Measurements from ENCODE around the gene HDAC2. TPM values are rescaled to one million over a fixed set of nuclear protein-coding genes. Genes with fewer than 3 reads are reported as not detected.

Gene HDAC2
- total RNA-seq, 1 experiment from 2014 or later: 206 TPM

- no peak for ATAC-seq
- H3K9me3 ChIP-seq (ENCODE audit: control insufficient read depth, insufficient read depth, low read depth, low read length): no peaks in the 10 kb centered on the region
- intact Hi-C loops (cut with micrococcal nuclease; ENCODE audit: unreplicated experiment) (no loop called here), in situ Hi-C loops (cut with HindIII; ENCODE audit: low pct_unique_long_range_greater_than_20kb, low sequenced_read_pairs) (no loop called here)
- H3K4me3 ChIP-seq (ENCODE audit: low read depth in 2 of 2, low read length in 2 of 2): no peak overlapping the region
- BruUV-seq (replicated peaks): no TSS peak
- no peaks in the 10 kb centered on the region for H3K27me3 ChIP-seq (ENCODE audit: control insufficient read depth, insufficient read depth, low read length)
- TF ChIP-seq SIN3A (IDR thresholded peaks at IDR 0.05; ENCODE audit: borderline replicate concordance, insufficient read depth, low read depth, low read length): no peak
- TF ChIP-seq POLR2AphosphoS5 (IDR thresholded peaks at IDR 0.05; ENCODE audit: low read depth, low read length): no peak
- no peak for TF ChIP-seq CTCF (IDR thresholded peaks at IDR 0.05)
- TF ChIP-seq TCF7L2 (IDR thresholded peaks at IDR 0.05; ENCODE audit: low read depth, low read length): no peak
- ChIA-PET CTCF (no interaction called here), POLR2A (no interaction called here)
- no peak overlapping the region for H3K27ac ChIP-seq (ENCODE audit: low read length)
- DNase-seq (ENCODE audit: low read depth, low spot score): no peak
- no peaks in the 10 kb centered on the region for H3K36me3 ChIP-seq (ENCODE audit: control insufficient read depth, insufficient read depth, low read length)
- no peaks in the 10 kb centered on the region for H3K4me1 ChIP-seq (ENCODE audit: control insufficient read depth, insufficient read depth, low read length)
These were observed 46.6 kb downstream of the HDAC2 start for GRCh38 chr6:113924312-113924723.

GRCh38 chr6:113923526-113923925, 47.4 kb downstream of the HDAC2 start:
- Histone ChIP-seq H3K4me1 (ENCODE audit: control insufficient read depth, insufficient read depth, low read length) (no peaks in the 10 kb centered on the region), H3K36me3 (ENCODE audit: control insufficient read depth, insufficient read depth, low read length) (no peaks in the 10 kb centered on the region), H3K9me3 (ENCODE audit: control insufficient read depth, insufficient read depth, low read depth, low read length) (no peaks in the 10 kb centered on the region), H3K27me3 (ENCODE audit: control insufficient read depth, insufficient read depth, low read length) (no peaks in the 10 kb centered on the region), H3K27ac (ENCODE audit: low read length) (no peak overlapping the region), H3K4me3 (ENCODE audit: low read depth in 2 of 2, low read length in 2 of 2) (no peak overlapping the region)
- ATAC-seq (no peak), DNase-seq (ENCODE audit: low read depth, low spot score) (no peak)
- TF ChIP-seq TCF7L2 (IDR thresholded peaks at IDR 0.05; ENCODE audit: low read depth, low read length) (0 out of 2 replicates have a peak, but pooled peaks have one; percentile 19), REST (IDR thresholded peaks at IDR 0.05; ENCODE audit: insufficient read depth in 1 of 2, low read depth in 2 of 2, low read length in 1 of 2) (no peak)
- intact Hi-C loops (cut with micrococcal nuclease; ENCODE audit: unreplicated experiment): no loop called here
- CTCF ChIA-PET: no interaction called here
- BruUV-seq (replicated peaks): no TSS peak
- POLR2A ChIA-PET: interaction anchor here (0.6 kb wide), 1 partner anchor 86 kb away, joined by 3 read pairs; no protein-coding TSS in a partner anchor
- in situ Hi-C loops (cut with HindIII; ENCODE audit: low pct_unique_long_range_greater_than_20kb, low sequenced_read_pairs): no loop called here

- Histone ChIP-seq H3K4me3 (ENCODE audit: low read depth in 2 of 2, low read length in 2 of 2) (no peak overlapping the region), H3K36me3 (ENCODE audit: control insufficient read depth, insufficient read depth, low read length) (no peaks in the 10 kb centered on the region), H3K27ac (ENCODE audit: low read length) (no peak overlapping the region), H3K27me3 (ENCODE audit: control insufficient read depth, insufficient read depth, low read length) (no peaks in the 10 kb centered on the region), H3K4me1 (ENCODE audit: control insufficient read depth, insufficient read depth, low read length) (no peaks in the 10 kb centered on the region), H3K9me3 (ENCODE audit: control insufficient read depth, insufficient read depth, low read depth, low read length) (no peaks in the 10 kb centered on the region)
- no peak for TF ChIP-seq REST (IDR thresholded peaks at IDR 0.05; ENCODE audit: insufficient read depth in 1 of 2, low read depth in 2 of 2, low read length in 1 of 2)
- TF ChIP-seq TCF7L2 (IDR thresholded peaks at IDR 0.05; ENCODE audit: low read depth, low read length): no peak
- no peak for TF ChIP-seq POLR2AphosphoS5 (IDR thresholded peaks at IDR 0.05; ENCODE audit: low read depth, low read length)
- TF ChIP-seq CTCF (IDR thresholded peaks at IDR 0.05): no peak
- TF ChIP-seq SIN3A (IDR thresholded peaks at IDR 0.05; ENCODE audit: borderline replicate concordance, insufficient read depth, low read depth, low read length): no peak
- in situ Hi-C loops (cut with HindIII; ENCODE audit: low pct_unique_long_range_greater_than_20kb, low sequenced_read_pairs): no loop called here
- no TSS peak for BruUV-seq (replicated peaks)
- ATAC-seq (no peak), DNase-seq (ENCODE audit: low read depth, low spot score) (no peak)
- CTCF ChIA-PET: no interaction called here
- POLR2A ChIA-PET: no interaction called here
- intact Hi-C loops (cut with micrococcal nuclease; ENCODE audit: unreplicated experiment): no loop called here
These were observed 49.5 kb downstream of the HDAC2 start for GRCh38 chr6:113921299-113921904.
